GM19239 (cell line): ENCODE data around the gene SYNGR1.
A peak's percentile ranks its signal among the peaks of the same experiment; 100 is the strongest.

Source experiments
- DNase-seq: peaks from one replicate; pipeline ENCODE4 v3.0.0; 2011; ENCODE audit warnings: low spot score; ENCODE audit not compliant: insufficient read length
- FAIRE-seq: peaks from 2 replicates; lab custom pipeline; 2011; peaks lifted over from hg19 to GRCh38; lab: Jason Lieb, UNC

The SYNGR1 gene, protein sequence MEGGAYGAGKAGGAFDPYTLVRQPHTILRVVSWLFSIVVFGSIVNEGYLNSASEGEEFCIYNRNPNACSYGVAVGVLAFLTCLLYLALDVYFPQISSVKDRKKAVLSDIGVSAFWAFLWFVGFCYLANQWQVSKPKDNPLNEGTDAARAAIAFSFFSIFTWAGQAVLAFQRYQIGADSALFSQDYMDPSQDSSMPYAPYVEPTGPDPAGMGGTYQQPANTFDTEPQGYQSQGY

DNA sequence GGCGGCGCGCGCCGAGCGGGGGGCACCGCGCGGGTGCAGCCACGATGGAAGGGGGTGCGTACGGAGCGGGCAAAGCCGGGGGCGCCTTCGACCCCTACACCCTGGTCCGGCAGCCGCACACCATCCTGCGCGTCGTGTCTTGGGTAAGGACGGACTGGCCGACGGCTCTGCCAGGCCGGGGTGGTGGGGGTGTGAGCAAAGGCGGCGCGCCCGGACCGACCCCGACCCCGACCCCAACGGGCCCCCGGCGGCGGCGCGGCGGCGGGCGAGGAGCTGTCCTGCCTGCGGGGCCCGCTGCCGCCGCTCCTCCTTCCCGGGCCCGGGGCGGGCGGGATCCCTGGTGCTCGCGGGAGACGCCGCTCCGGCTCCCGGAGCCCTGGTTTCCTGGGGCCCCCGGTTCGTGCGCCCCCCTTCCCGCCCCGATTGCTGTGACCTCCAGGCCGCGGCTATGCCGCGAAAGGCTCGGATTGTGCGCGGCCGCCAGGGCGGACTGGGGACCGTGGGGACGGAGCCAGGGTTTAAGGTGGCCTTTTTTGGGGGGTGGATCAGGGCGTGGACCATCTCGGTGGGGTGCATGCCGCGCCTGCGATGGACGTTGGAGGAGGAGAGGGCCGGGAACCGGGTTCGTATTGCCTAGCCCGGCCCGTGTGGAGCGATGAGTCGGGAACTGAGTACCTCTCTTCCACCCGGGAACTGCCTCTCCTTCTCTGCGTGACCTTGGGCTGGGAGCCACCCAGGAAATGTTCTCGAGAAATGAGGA, at the start of gene SYNGR1:
Gene SYNGR1 (plus strand): TSS at position 25 of the 760 bp plus-strand sequence. CDS start 20 bp downstream, at position 45.
- FAIRE-seq (no peak), DNase-seq (no peak)

DNA sequence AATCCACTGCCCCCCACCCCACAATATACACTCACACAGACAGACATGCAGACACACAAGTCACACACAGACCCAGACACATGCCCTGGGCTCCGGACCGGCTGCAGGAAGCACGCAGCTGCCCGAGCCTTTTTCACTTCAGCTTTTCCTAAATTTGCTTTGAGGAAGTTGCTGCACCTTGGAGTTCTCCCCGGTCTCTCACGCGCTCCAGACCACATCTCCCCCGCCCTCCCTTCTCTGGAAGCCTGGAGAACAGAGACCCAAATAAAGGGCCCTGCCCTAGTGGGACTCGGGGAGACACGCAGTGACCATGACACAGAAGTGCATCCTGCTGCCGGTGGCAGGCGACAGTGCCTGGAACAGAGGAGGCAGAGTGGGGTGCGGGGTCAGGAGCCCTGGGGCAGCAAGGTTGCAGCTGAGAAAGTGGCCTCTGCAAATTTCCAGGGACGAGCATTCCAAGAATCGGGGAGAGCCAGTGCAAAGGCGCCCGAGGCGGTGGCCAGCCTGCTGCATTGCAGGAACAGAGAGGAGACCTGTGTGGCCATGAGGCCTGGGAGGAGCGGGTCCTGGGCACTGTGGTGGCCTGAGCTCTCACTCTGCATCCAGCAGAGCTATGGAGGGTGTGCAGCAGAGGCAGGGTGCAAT, 49.5 kb upstream of the SYNGR1 start:
- no peak for FAIRE-seq
- DNase-seq = no peak

DNA sequence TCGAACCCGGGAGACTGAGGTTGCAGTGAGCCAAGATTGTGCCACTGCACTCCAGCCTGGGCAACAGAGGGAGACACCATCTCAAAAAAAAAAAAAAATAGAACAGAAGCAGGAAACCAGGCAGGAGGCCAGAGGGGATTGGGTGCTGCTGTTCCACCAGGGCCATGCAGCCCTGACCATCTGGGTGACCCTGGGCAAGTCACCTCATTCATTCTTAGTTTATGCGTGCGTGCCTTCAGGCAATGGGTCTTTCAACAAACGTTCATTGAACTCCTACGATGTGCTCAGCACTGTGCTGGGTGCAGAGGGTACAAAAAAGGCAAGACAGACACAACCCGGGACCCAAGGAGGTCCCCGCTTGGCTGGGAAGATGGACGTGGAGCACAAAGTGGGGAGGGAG, 48.7 kb upstream of the SYNGR1 start:
- FAIRE-seq = no peak
- DNase-seq = no peak

DNA sequence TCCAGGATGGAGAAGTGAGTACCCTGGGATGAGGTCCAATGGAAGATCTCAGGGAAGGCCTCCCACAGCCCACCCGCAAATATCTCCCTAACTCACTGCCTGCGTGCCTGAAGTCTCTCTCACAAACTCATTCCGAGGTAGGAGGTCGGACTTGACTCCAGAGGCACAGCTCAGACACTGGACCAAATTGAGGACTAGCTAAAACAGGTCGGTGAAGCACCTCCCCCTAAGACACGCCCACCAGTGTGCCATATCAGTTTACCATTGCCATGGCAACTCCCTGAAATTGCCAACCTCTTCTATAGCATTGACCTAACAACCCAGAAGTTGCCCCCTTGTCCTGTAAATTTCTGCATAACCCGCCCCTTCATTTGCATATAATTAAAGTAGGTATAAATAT, 47.9 kb upstream of the SYNGR1 start:
- no peak for FAIRE-seq
- no peak for DNase-seq

DNA sequence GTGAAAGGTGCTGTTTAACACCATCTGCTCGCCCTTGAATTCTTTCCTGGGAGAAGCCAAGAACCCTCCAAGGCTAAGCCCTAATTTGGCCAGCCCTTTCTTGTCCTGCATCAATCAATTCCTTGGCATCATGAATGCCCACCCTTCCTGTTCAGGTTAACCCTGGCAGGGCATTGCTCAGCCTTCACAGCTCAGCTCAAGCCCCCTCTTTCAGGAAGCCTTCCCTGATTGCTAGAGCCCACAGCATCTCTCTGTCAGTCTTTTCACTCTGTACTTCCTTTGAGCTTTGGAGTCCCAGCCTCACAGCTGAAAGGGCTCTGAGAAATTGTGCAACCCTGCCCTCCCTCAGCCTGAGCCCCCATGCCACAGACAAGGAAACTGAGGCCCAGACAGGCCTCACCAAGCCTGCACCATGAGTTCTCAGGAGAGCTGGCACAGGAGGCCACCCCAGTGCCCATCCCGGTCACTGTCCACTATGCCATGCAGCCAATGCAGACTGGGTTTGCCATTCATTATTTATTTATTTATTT, 47.3 kb upstream of the SYNGR1 start:
- FAIRE-seq (no peak), DNase-seq (no peak)

DNA sequence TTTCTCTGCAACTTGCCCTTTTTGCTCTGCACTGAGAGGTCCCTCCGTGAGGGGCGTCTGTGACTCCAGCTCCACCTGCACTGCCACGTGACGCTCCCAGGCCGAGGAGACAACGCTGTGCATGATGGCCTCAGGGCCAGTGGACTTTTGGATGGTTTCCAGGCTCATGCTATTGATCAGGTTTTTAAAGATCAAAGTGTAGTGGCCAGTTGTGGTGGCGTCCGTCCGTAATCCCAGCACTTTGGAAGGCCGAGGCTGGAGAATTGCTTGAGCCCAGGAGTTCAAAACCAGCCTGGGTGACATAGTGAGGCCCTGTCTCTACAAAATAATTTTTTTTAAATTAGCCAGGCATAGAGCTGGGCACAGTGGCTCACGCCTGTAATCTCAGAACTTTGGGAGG, 46.4 kb upstream of the SYNGR1 start:
- FAIRE-seq (no peak), DNase-seq (no peak)

DNA sequence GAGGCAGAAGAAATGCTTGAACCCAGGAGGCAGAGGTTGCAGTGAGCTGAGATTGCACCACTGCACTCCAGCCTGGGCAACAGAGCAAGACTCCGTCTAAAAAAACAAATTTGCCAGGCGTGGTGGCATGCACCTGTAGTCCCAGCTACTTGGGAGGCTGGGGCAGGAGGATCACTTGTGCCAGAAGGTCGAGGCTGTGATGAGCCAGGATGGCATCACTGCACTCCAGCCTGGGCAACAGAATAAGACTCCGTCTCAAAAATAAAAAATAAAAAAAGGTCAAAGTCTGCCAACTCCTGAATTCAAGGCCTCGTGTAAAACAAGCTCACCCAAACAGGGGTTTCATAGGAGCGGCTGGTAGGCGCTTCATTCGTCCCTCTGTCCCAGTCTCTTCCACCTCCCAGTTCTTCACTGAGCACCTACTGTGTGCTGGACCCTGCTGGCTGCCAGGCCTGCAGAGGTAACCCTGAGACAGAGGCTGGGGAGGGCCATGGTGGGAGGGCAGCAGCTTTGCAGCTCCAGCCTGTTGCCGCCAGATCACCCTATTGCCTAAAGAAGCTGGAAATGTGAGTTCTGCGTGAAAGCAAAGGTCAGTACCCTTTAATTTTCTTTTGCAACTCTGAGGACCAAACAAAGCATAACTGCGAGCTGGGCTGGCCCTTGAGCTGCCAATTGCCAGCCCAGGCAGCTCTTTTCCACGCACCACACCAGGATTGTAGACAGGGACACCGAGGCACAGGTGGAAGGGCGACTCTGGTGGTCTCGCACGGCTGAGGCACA, 45.7 kb upstream of the SYNGR1 start:
- DNase-seq = no peak
- FAIRE-seq = no peak

DNA sequence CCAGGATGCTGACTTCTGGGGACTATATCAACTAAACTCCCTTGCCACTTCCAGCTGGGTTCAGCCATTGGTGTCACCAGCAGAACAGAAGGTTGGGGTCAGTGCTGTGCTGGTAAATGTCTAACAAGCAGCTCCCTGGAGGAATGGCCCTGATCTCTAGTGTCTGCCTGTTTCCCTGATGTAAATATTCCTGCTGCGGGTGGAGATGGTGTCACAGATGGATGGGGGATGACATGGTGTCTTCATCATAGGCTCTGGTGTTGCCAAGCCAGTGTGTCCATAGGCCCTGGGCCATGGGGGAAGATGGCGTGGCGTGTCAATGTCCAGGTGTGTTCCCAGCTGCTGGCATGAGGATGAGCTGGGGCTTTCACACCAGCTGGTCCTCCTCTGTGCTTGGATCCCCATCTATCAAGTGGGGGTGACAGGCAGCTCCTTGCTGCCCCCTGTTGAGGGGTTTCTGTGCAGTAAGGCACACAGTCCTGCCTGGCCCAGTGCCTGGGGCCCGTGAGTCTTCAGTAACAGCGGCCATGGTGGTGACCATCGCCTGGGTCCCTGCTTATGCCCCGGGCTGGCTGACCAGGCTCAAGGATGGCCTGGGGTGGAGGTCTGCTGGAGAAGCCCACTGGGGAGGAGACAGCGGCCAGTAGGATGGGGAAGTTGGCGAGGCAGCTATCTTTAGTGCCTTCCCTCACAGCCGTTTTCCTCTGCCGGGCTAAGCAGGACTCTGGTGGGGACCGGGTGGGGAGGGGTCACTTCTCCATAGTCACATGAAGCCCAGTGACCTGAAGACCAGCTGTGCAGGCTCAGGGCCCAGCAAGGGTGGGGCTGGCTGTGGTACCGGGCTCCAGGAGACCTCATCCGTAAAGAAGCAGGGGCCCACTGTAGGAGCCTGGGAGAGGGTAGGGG, 43.1 kb upstream of the SYNGR1 start:
- DNase-seq (no peak), FAIRE-seq (peak; percentile 69)

DNA sequence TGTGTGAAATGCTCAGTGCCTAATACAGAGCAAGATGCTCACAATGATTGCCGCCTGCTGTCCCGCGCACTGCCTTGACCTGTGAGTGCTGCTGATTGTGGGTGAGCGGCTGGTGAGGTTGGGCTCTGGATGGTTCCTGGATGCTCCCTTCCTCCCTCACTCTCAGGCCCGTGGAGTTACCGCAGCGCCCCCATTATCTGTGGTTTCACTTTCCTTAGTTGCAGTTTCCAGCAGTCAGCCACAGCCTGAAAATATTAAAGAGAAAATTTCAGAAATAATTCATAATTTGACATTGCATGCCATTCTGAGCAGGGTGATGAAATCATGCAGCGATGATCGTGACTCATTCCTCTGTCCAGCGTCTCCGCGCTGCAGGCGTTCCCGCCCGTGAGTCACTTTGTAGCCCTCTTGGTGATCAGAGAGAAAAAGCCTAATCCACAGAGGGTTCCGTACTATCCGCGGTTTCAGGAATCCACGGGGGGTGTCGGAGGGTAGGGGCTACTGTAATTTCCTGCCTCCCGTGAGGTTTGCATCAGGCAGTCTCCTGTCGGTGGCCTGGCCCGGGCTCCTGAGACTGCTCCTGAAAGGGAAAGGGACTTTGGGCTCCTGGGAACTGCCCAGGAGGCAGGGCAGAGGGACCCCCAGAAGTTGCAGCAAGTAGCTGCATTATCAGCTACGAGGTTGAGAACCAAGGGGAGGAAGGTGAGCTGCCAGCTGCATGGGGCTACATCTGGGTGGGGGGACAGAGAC, 41.0 kb upstream of the SYNGR1 start:
- no peak for FAIRE-seq
- no peak for DNase-seq

DNA sequence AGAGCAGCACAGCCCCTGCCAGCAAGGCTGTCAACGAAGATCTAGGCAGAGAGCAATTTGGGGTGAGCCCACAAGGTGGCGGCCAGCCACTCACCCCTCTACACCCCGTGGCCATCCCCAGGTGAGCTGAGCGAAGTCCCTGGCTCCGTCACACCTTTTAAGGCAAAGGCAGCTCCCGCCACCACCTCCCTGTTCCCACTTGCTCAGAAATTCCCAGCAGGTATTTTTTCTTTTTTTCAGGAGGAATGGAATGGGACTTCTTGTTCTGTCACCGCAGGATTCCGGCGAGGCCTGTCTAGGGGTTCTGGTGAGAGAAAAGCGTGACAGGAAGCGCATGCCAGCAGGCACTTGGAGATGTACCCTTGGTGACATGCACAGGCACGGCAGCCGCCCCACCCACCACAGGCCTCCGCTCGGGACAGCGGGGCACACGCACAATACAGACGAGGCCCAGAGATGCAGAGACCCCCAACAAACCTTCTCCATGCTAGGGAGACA, 40.4 kb upstream of the SYNGR1 start:
- no peak for DNase-seq
- no peak for FAIRE-seq

DNA sequence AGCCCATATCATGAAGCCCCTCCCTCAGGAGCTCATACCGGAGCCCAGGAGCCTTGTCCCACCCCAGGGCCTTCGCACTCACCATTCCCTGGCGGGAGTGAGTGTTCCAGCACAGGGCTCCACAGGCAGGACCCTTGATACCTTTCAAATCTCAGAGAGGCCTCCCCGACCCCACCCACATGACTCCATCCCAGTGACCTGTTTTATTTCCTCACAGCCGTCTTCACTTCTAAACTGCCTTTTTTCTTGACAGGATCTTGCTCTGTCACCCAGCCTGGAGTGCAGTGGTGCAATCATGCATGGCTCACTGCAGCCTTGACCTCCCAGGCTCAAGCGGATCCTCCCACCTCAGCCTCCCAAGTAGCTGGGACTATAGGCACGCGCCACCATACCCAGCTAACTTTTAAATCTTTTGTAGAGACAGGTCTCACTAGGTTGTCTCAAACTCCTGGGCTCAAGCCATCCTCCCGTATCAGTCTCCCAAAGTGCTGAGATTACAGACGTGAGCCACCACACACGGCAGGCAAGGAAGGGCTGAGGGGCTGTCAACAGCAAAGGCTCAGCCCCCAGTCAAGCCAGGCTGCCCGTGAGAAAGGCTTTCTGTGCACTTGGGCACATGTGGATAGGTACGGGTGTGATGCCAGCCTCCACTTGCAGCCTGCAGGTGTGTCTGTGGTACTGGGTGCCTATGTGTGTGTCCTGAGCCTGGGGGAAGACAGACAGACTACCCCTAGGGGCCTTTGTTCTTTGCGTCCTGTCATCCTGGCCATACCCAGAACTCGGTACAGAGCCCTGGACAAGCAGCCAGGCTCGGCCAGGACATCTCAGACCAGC, 39.7 kb upstream of the SYNGR1 start:
- no peak for DNase-seq
- FAIRE-seq = no peak

DNA sequence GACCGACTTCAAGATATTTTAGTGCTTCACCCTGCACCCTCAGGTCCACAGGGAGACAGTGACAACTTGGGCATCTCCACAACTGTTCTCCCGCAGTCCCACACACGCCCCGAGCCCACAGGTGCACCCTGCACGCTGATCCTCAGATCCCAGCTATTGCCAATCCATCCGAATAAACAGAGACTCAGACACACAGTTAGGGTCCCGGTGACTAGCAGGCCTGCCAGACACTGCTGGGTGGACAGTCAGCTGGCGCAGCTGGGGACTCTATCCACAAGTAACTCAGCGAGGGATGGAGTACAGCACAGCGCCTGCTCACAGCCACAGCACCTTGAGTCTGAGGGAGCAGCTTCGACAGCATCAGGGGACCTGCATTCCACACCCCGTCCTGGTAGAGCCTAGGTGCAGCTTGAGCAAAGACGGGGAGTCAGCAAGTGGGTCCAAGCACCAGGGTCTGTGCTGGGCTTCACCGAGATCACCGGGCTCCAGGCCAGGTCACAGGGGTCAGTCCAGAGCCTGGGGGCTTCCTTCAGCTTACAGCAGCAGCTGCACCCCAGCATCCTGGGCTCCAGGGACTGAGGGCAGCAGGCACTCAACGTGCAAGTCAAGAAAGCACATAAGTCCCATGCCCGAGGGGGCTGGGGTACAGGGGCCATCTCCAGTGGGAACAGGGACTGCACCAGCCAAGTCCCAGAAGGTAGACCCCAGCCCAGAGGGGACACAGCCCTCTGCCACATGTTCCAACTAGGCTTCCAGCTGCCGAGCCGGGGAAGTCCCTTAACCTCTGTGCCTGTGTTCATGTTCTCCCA, 38.0 kb upstream of the SYNGR1 start:
- DNase-seq = no peak

DNA sequence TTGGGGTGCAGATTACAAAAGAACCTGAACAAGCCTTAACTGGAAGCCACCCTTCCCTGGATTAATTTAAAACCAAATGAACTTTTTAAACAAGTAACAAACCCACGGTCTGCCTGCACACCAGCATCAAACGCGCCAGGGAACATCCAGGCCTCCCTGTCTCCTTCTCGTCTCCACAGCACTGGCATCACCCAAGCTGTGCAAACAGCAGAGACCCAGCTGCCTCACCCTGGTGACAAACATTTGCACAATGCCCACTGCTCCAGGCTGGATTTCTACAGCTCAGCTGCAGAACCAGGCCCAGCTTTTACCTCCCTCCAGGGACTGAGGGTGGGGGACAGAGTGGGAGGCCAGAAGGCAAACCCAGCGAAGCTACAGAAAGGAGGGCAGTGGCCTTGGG, 37.4 kb upstream of the SYNGR1 start:
- DNase-seq (no peak), FAIRE-seq (no peak)

More for the DNA sequence above, 38.0 kb upstream of the SYNGR1 start:
- FAIRE-seq = no peak

DNA sequence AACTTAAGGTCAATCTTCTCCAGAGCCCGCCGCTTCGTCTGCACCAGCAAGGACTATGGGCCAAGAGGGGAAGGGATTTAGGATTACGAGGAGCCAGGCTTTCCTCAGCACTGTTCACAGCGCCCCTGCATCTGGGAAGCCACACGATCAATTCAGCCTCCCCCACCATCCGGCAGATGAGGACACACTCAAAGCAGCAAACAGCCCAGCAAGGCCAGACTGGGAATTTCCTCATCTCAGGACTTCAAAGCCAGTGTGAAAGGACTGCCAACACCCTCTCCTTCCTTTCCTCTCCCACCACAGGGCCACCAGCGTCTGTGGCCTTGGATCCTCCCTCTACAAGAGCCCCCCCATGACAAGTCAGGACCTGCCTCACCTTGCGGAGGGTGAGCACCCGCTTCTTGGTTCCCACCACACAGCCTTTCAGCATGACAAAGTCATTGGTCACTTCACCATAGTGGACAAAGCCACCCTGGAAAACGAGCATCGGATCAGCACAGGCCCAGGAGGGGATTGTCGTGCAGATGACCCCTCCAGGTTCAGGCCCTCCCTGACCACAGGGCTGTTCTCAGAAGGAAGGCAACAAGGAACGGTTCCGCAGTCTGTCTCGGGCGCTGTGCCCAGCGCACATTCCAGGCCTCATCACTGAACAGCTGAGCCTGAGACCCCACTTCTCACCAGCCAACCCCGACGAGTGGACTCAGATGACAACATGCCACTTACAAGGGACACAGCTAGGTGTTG, 36.4 kb upstream of the SYNGR1 start:
- FAIRE-seq = no peak
- DNase-seq = no peak

DNA sequence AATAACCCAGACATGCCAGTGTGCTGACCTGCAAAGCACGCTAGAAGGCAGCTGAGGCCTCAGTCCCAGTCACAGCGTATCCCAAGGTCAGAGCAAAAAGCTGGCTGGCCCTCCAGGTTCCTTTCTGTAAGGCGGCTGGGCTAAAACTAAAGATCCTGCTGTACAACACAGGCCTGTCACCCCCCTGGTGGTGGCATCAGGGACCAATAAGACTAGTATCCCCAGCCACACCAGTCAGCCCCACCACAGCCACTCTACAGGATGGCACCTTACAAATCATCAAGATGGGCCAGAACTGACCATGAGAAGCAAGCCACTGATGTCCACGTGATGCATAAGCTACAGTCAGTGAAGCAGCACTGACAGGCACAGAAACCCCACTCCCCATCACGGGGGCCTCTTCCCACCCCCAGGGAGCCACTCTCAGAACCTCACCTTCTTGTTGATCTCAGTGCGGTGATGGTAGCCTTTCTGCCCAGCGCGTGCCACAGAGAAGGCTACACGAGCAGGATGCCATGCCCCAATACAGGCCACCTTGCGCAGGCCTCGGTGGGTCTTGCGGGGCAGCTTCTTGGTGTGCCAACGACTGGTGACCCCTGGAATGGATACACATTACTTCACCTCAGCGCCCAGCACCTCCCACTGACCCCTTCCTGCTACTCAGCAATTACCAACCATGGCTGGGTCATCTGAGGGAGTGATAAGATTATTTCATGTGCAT, 35.4 kb upstream of the SYNGR1 start:
- no peak for DNase-seq
- no peak for FAIRE-seq

DNA sequence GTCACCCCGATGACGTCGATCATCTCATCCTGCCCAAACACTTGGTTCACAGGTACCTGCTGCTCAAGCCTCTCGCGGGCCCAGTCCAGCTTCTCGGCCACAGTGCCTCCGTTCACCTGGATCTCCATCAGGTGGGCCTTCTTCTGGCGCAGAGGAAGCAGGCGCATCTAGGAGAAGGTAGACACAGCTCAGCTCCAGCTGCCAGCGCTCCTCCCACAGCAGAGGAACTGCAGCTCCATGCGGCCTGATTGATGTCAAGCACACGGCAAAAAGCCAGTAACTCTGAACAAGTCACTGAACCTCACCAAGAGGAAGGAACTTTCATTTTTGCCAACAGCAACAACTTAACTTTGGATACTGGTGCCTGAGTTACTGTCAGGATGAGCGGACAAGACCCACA, 34.4 kb upstream of the SYNGR1 start:
- no peak for FAIRE-seq
- no peak for DNase-seq
